HFFc6 (cell line): ENCODE data around the gene DPYD. TPM values are rescaled to one million over a fixed set of nuclear protein-coding genes. Genes with fewer than 3 reads are reported as not detected.

Experiments
- DNase-seq: peaks from one replicate; pipeline ENCODE4 v3.0.0-alpha.2; 2018
- H3K27ac Mint-ChIP-seq: 2 replicates; pipeline ENCODE4 v1.8.0; 2020; ENCODE audit warnings: mild to moderate bottlenecking, mixed read lengths
- H3K27me3 Mint-ChIP-seq: 2 replicates; pipeline ENCODE4 v1.8.0; 2021; ENCODE audit warnings: mild to moderate bottlenecking, moderate library complexity, mixed read lengths; ENCODE audit not compliant: insufficient read depth
- H3K36me3 Mint-ChIP-seq: 2 replicates; pipeline ENCODE4 v1.8.0; 2021; ENCODE audit warnings: low read depth, mixed read lengths
- H3K4me1 Mint-ChIP-seq: 2 replicates; pipeline ENCODE4 v1.8.0; 2020; ENCODE audit warnings: low read depth, mixed read lengths
- H3K4me3 Mint-ChIP-seq: 2 replicates; pipeline ENCODE4 v1.8.0; 2020; ENCODE audit warnings: mild to moderate bottlenecking, moderate library complexity, mixed read lengths
- H3K9me3 Mint-ChIP-seq: 2 replicates; pipeline ENCODE4 v1.8.0; 2020; ENCODE audit warnings: mild to moderate bottlenecking, mixed read lengths
- CTCF ChIP-seq: fragments of 200-600 bp; sonication (generic); IDR thresholded peaks from 2 replicates; pipeline ENCODE4 v1.5.0; 2021; ENCODE audit warnings: antibody characterized with exemption, mild to moderate bottlenecking
- total RNA-seq, 6 experiments: library from RNA; stranded (reverse); fragmentation: NEBNext Ultra II Directional; extraction: Animal tissue kit (Norgen Biotek cat#: 25700); gene quantifications; 2 replicates in 1 of 6; 3 replicates in 5 of 6; pipeline ENCODE4 v1.2.3, GENCODE V29; 2021

DPYD gene
- total RNA-seq, 6 experiments from 2014 or later, result 37.0 to 77.8 (median 67.9) TPM

- H3K27me3 Mint-ChIP-seq, result no peaks in the 10 kb centered on the region
- H3K4me3 Mint-ChIP-seq, result no peak overlapping the region
- H3K36me3 Mint-ChIP-seq, result no peaks in the 10 kb centered on the region
- no peak for TF ChIP-seq CTCF
- no peaks in the 10 kb centered on the region for H3K9me3 Mint-ChIP-seq
- H3K4me1 Mint-ChIP-seq, result peaks cover 4% of the 10 kb centered on the region; the same call in 1 of the 2 replicates
- no peak overlapping the region for H3K27ac Mint-ChIP-seq
- DNase-seq, result no peak
These were observed 375.4 kb downstream of the DPYD start for GRCh38 chr1:97545446-97545845.

DNA sequence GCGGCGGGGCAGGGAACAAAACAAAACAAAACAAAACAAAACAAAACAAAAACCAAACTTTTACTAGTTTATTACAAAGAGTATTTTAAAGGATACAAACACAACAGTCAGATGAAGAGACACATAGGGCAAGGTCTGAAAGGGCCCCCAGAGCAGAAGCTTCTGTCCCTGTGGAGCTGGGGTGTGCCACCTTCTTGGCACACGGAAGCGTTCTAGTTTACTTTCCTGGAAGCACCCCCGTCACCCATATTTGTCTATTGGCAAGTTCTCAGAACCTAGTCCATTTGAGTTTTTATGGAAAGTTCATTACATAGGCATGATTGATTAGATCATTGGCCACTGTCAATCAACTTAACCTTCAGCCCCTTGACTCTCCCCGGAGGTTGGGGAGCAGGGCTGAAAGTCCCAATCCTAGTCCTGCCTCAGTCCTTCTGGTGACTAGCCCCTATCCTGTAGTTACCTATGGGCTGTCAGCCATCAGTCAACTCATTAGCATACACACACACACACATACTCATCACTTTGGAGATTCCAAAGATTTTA, 380.4 kb downstream of the DPYD start:
- no peak for TF ChIP-seq CTCF
- H3K27ac Mint-ChIP-seq, result no peak overlapping the region

GRCh38 chr1:97538113-97538512, 382.7 kb downstream of the DPYD start:
- H3K4me3 Mint-ChIP-seq, result no peak overlapping the region
- no peaks in the 10 kb centered on the region for H3K4me1 Mint-ChIP-seq
- no peak overlapping the region for H3K27ac Mint-ChIP-seq
- H3K9me3 Mint-ChIP-seq, result no peaks in the 10 kb centered on the region
- peaks cover 8% of the 10 kb centered on the region; the same call in 1 of the 2 replicates for H3K36me3 Mint-ChIP-seq
- no peak for TF ChIP-seq CTCF
- H3K27me3 Mint-ChIP-seq, result no peaks in the 10 kb centered on the region
- DNase-seq, result no peak

More for the DNA sequence above, 380.4 kb downstream of the DPYD start:
- no peaks in the 10 kb centered on the region for H3K4me1 Mint-ChIP-seq
- H3K4me3 Mint-ChIP-seq, result no peak overlapping the region
- H3K9me3 Mint-ChIP-seq, result no peaks in the 10 kb centered on the region
- DNase-seq, result no peak
- peaks cover 5% of the 10 kb centered on the region; the same call in 1 of the 2 replicates for H3K36me3 Mint-ChIP-seq
- H3K27me3 Mint-ChIP-seq, result no peaks in the 10 kb centered on the region

- Mint-ChIP-seq H3K4me3 (no peak overlapping the region), H3K4me1 (no peaks in the 10 kb centered on the region), H3K27ac (no peak overlapping the region), H3K27me3 (no peaks in the 10 kb centered on the region), H3K36me3 (peaks cover 8% of the 10 kb centered on the region; the same call in 1 of the 2 replicates), H3K9me3 (no peaks in the 10 kb centered on the region)
- DNase-seq, result no peak
- no peak for TF ChIP-seq CTCF
These were observed 387.5 kb downstream of the DPYD start for GRCh38 chr1:97533358-97533757.

DNA sequence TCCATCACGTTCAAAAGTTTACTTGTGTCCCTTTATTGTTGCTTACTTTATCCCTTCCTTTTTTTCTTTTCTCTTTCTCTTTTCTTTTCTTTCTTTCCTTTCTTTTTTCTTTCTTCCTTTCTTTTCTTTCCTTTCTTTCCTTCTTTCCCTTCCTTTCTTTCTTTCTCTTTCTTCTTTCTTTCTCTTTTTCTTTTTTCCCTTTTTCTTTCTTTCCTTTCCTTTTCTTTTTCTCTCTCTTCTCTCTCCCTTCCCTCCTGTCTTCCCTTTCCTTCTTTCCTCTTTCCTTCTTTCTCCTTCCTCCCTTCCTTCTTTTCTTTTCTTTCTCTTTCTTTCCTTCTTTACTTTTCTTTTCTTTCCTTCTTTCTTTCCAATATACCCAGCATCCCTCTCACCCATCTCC, 391.2 kb downstream of the DPYD start:
- Mint-ChIP-seq H3K4me1 (peaks cover 13% of the 10 kb centered on the region), H3K27me3 (no peaks in the 10 kb centered on the region), H3K27ac (peak overlapping the region; percentile 15; the same call in 1 of the 2 replicates), H3K4me3 (no peak overlapping the region; the same call in 1 of the 2 replicates), H3K36me3 (no peaks in the 10 kb centered on the region), H3K9me3 (no peaks in the 10 kb centered on the region)
- DNase-seq, result no peak
- TF ChIP-seq CTCF, result no peak
